ENCODE data around the gene LDLR.
"Not testable (repeated sequence)": the region's sequence is repeated elsewhere in the genome, so short reads cannot be mapped to it uniquely, and the experiment has no call there.

LDLR gene

DNA sequence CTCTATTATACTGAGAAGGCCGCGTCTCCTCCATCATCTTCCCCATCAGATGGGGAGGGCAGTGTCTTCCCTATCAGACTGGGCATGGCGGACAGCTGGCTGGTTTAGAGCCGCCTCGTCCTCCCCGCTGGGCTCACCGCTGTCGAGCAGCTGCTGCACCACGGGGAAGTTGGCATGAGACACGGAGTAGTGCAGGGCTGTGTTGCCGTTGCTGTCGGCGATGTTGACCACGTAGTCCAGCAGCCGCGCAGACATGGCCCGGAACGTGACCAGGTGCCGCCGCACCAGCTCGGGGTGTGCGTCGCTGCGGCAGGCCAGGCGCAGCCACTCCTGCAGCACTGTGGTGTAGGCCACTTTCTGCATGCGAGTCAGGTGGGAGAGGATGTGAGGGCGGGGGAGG, 85.1 kb downstream of the LDLR start:
- no peak for DNase-seq (ENCODE audit: low read depth)

DNA sequence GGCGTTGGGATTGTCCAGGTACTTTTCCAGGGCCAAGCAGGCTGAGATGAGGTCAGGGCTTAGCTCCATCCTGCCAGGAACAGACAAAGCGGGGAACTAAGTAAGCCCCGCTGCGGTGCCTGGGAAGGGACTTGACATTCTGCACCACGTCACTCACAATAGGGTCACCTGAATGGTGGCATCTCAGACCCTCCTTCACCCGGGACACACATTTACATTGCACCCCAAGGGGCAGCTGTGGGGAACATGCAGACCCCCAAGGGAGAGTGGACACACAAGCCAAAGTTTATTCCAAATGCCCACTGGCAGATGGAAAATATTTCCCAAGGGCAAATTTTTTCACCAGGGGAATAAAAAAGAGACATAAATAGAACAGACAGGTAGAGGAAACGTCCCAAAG, 86.7 kb downstream of the LDLR start:
- no peak for DNase-seq (ENCODE audit: low read depth)

DNA sequence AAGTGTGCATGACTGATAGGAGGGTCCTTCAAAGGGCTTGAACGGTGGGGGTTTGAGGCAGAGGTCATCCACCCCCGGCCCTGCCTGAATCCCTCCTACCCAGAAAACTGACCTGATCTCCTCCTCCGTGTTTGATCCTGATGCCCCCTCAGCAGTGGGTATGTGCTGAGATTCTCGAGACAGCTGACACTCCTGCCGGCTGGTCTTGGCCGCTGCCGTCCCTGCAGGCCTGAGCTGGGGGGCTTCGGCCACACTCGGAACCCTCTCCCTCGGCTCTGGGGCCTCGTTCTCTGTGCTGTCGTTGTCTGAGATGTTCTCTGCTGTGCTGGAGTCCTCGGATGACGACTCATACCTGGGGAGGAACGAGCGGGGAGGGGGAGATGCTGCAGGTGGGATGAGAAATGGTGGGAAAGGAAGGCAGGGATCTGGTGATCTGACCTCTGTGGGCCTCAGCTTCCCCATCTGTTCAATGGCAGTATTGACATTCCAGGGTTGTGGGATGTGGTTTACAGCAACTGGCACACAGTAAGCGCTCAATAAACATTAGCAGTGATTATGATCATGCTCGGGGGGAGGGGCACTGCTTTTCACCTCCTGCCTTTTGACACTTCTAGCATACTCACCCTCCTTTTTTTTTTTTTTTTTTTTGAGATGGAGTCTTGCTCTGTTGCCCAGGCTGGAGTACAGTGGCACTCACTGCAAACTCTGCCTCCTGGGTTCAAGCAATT, 87.4 kb downstream of the LDLR start:
- DNase-seq (ENCODE audit: low read depth) = no peak

DNA sequence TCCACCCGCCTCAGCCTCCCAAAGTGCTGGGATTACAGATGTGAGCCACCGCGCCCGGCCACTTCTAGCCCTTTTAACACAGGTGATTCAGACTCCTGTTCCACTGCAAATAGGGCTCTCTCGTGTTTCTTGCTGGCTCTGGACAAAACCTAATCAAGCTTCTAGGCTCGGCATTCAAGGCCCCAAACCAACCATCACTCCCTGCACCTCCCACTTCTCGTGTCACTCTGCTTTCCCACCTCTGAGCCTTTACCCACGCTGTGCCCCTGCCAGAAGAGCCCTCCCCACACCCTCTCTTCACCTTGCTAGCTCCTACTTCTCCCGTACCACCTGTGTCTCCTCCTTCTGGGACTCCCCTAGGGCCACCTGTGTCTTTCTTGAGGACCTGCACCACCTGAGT, 88.3 kb downstream of the LDLR start:
- DNase-seq (ENCODE audit: low read depth) = no peak

DNA sequence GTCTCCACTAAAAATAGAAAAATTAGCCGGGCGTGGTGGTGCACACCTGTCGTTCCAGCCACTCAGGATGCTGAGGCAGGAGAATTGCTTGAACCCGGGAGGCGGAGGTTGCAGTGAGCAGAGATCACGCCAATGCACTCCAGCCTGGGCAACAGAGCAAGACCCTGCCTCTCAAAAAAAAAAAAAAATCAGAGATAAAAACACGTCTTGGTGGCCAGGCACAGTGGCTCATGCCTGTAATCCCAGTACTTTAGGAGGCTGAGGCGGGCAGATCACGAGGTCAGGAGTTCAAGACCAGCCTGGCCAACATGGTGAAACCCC, 89.8 kb downstream of the LDLR start:
- DNase-seq (ENCODE audit: low read depth) = not testable (repeated sequence)

DNA sequence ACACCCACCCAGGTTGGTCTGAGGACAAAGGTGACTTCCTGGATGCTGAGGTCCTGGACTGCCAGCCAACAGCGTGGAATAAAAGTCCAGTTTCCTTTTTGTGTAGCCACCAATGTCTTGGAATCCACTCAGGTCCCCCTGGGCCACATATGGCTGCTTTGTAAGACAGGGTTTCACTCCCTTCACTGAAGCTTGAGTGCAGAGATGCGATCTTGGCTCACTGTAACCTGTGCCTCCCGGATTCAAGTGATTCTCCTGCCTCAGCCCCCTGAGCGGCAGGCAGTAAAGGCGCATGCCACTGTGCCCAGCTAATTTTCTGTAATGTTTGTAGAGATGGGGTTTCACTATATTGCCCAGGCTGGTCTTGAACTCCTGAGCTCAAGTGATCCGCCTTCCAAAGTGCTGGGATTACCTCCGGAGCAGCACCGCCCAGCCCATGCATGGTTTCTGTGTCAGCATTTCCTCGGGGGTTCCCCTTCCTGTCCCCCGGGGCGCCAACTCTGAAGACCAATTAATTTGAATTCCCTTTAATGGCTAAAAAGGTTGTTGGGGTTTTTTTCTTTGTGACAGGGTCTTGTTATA, 90.5 kb downstream of the LDLR start:
- DNase-seq (ENCODE audit: low read depth) = no peak

DNA sequence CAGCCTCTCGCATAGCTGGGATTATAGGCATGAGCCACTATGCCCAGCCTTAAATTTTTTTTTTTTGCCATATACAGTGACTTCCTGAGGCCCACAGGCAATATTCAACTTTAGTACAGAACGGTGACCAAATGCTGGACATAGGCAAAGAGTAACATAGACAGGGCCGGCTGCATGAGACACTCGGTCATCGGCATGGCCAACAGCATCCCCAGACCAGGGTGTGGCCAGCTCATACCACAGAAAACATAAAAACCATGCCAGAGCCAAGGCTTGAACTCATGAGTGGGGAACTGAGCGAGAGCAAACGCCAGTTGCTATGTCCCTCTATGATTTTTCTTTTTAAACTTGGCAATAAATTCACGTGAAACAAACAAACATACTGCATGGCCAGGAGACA, 91.1 kb downstream of the LDLR start:
- no peak for DNase-seq (ENCODE audit: low read depth)

DNA sequence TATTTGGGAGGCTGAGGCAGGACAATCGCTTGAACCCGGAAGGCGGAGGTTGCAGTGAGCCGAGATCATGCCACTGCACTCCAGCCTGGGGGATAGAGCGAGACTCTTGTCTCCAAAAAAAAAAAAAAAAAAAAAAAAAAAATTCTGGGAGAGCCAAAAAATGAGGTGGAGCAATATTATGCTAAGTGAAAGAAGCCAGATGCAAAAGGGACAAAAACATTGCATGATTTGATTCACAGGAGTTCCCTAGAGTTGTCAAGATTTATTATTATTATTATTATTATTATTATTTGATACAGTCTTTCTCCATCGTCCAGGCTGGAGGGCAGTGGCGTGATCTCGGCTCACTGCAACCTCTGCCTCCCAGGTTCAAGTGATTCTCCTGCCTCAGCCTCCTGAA, 91.7 kb downstream of the LDLR start:
- not testable (repeated sequence) for DNase-seq (ENCODE audit: low read depth)

DNA sequence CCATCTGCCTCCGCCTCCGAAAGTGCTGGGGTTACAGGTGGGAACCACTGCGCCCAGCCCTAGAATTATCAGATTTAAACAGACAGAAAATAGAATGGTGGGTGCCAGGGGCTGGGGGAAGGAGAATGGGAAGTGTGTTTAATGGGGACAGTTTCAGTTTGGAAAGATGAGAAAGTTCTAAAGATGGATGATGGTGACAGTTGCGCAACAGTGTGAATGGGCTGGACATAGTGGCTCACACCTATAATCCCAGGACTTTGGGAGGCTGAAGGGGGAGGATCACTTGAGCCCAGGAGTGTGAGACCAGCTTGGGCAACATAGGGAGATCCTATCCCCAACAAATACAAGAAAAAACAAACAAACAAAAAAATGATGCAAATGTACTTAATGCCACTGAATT, 92.2 kb downstream of the LDLR start:
- DNase-seq (ENCODE audit: low read depth) = no peak

Data from stimulated activated CD8-positive, alpha-beta memory T cell treated with anti-CD3 and anti-CD28 coated beads, Interleukin-7, amount 100 ng/mL, for 24 hours (primary cell).